Right atrium auricular region (tissue), 2 donors: ENCODE data around the gene LRP1B. TPM values are rescaled to one million over a fixed set of nuclear protein-coding genes. Genes with fewer than 3 reads are reported as not detected.

Source experiments
- DNase-seq: peaks from one replicate; pipeline ENCODE4 v3.0.0-alpha.2; 2019; ENCODE audit warnings: low spot score
- H3K27ac ChIP-seq, 2 donors: fragments of 200-600 bp; sonication (generic); 1 replicate in 1 of 2; 2 replicates in 1 of 2; pipeline ENCODE4 v1.5.1; 2016 to 2019
- H3K27me3 ChIP-seq, 2 donors: fragments of 200-600 bp; sonication (generic); one replicate each; pipeline versions ENCODE4 v1.5.1 to v1.6.0; 2017 to 2019
- H3K36me3 ChIP-seq: fragments of 200-600 bp; sonication (generic); one replicate; pipeline ENCODE4 v1.5.1; 2016
- H3K4me1 ChIP-seq, 2 donors: fragments of 200-600 bp; sonication (generic); one replicate each; pipeline versions ENCODE4 v1.5.1 to v1.6.0; 2017 to 2019
- H3K4me3 ChIP-seq, 2 donors: fragments of 200-600 bp; sonication (generic); 1 replicate in 1 of 2; 2 replicates in 1 of 2; pipeline ENCODE4 v1.5.1; 2017 to 2019; ENCODE audit warnings: mild to moderate bottlenecking in 1 of 2, moderate library complexity in 1 of 2
- H3K9me3 ChIP-seq, 2 donors: fragments of 200-600 bp; sonication (generic); one replicate each; pipeline ENCODE4 v1.5.1; 2019
- total RNA-seq, 2 donors: library from RNA; depleted of rRNA; stranded (reverse); fragments of >200 nt; gene quantifications; one replicate each; pipeline ENCODE4 v1.1.0, GENCODE V29; 2016
- TF ChIP-seq, protein P1 (sequence below), 2 donors: fragments of 200-600 bp; sonication (generic); IDR thresholded peaks; one replicate each; pipeline ENCODE4 v1.5.1; 2019; ENCODE audit warnings: antibody characterized with exemption in 2 of 2

LRP1B gene
- total RNA-seq, 2 donors from 2014 or later = 0.44 to 0.47 TPM

DNA sequence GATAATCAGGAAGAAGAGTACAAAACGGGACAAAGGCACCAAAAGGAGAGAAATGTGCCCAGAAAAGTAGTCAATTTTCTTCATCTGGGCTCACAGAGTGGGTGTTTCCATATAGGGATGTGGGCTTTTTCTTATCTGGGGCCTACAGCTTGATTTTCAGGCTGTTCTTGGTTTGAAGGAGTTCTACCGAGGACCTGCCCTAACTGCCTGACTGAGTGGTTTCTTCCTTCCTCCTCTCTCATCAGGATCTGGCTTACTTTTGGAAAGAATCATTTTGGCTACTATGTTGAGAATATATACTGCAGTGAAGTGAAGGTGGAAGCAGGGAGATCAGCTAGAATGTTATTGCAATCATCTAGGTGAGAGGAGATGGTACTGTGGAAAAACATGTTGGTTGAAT is 316.7 kb downstream of the LRP1B start:
- DNase-seq = no peak
- Histone ChIP-seq H3K4me1 (no peaks in the 10 kb centered on the region), H3K9me3 (peaks cover 0 to 10% of the 10 kb centered on the region in 2 donors), H3K27me3 (no peaks in the 10 kb centered on the region), H3K36me3 (no peaks in the 10 kb centered on the region), H3K4me3 (no peak overlapping the region), H3K27ac (no peak overlapping the region)
- TF ChIP-seq, protein P1, sequence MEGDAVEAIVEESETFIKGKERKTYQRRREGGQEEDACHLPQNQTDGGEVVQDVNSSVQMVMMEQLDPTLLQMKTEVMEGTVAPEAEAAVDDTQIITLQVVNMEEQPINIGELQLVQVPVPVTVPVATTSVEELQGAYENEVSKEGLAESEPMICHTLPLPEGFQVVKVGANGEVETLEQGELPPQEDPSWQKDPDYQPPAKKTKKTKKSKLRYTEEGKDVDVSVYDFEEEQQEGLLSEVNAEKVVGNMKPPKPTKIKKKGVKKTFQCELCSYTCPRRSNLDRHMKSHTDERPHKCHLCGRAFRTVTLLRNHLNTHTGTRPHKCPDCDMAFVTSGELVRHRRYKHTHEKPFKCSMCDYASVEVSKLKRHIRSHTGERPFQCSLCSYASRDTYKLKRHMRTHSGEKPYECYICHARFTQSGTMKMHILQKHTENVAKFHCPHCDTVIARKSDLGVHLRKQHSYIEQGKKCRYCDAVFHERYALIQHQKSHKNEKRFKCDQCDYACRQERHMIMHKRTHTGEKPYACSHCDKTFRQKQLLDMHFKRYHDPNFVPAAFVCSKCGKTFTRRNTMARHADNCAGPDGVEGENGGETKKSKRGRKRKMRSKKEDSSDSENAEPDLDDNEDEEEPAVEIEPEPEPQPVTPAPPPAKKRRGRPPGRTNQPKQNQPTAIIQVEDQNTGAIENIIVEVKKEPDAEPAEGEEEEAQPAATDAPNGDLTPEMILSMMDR (IDR thresholded peaks at IDR 0.05) = no peak

DNA sequence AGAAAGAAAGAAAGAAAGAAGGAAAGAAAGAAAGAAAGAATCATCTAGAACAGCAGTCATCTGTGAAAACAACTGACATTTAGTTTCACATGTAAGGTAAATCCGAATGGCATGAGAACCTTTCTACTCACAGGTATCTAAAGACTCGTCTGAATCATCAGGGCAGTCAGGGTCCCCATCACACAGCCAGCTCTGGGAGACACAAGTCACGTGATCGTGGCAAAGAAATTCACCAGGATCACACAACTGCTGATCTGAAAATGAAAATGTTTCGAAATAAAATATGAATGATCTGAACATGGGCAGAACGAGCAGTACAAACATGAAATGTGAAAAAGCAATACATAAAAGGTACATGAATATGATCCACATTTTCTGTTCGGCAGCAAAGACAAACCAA is 320.7 kb downstream of the LRP1B start:
- Histone ChIP-seq H3K4me3 (no peak overlapping the region), H3K9me3 (peaks cover 0 to 10% of the 10 kb centered on the region in 2 donors), H3K36me3 (no peaks in the 10 kb centered on the region), H3K27ac (no peak overlapping the region), H3K4me1 (no peaks in the 10 kb centered on the region), H3K27me3 (no peaks in the 10 kb centered on the region)
- TF ChIP-seq, protein P1 (IDR thresholded peaks at IDR 0.05) = no peak
- no peak for DNase-seq

DNA sequence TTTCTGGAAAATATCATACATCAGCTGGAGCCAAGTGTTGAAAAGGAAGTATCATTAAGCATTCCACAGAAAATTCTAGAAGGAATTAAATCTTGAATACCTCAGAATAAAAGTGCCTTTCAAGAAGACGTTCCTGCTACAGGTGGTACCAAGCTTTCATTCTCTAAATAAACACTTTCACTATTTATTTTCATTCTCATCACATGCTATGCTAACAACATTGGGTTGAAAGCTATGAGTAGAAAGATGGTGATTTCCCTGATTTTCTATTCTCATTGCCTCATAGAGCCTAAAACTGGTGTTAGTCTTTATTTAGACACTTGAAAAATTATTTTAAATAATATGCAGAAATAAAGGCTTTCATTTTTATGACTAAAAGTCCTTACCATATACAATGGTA is 324.7 kb downstream of the LRP1B start:
- H3K36me3 ChIP-seq = no peaks in the 10 kb centered on the region
- TF ChIP-seq, protein P1 (IDR thresholded peaks at IDR 0.05) = no peak
- H3K4me1 ChIP-seq = no peaks in the 10 kb centered on the region
- no peak overlapping the region for H3K4me3 ChIP-seq
- H3K27ac ChIP-seq = no peak overlapping the region
- no peaks in the 10 kb centered on the region for H3K27me3 ChIP-seq
- H3K9me3 ChIP-seq = no peaks in the 10 kb centered on the region
- no peak for DNase-seq

DNA sequence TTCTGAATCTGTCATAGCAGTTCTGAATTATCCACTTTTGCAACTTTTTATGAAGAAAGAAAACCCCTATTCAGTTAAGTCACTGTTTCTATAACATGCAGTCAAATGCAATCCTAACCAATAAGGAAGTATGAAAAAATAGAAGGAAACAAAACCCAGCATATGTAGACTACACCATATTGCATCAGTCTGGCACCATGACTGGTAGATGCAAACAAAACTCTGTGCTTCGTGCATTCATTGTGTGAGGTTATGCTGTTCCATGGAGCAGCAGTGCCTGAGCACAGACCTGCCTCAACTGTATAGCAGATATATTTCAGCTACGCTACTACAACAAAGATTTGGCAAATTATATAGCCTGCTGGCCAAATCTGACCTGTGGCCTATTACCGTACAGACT is 325.5 kb downstream of the LRP1B start:
- H3K4me1 ChIP-seq = no peaks in the 10 kb centered on the region
- no peaks in the 10 kb centered on the region for H3K36me3 ChIP-seq
- DNase-seq = no peak
- H3K27ac ChIP-seq = no peak overlapping the region
- no peaks in the 10 kb centered on the region for H3K27me3 ChIP-seq
- no peaks in the 10 kb centered on the region for H3K9me3 ChIP-seq
- H3K4me3 ChIP-seq = no peak overlapping the region
- TF ChIP-seq, protein P1 (IDR thresholded peaks at IDR 0.05) = no peak

DNA sequence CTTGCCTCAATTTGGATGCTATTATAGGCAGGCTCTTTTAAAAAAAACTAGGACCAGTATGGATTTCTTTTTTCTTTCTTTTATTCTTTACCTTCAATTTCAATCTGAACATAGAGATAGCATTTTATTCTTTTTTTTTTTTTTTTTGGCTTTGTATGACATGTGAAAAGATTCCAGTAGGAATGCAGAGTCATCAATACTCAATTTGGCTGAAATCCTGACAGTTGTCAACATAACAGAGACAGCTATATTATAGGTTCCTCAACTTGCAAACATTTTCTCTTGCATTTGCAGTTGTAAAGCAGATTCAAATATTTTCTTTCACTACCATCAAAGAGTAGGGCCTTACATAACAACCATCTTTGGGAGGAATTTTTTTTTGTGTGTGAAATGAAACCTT is 334.4 kb downstream of the LRP1B start:
- no peak overlapping the region for H3K4me3 ChIP-seq
- H3K9me3 ChIP-seq = no peaks in the 10 kb centered on the region
- H3K27me3 ChIP-seq = no peaks in the 10 kb centered on the region
- H3K36me3 ChIP-seq = no peaks in the 10 kb centered on the region
- no peak overlapping the region for H3K27ac ChIP-seq
- H3K4me1 ChIP-seq = no peaks in the 10 kb centered on the region
- TF ChIP-seq, protein P1 (IDR thresholded peaks at IDR 0.05) = no peak
- no peak for DNase-seq

DNA sequence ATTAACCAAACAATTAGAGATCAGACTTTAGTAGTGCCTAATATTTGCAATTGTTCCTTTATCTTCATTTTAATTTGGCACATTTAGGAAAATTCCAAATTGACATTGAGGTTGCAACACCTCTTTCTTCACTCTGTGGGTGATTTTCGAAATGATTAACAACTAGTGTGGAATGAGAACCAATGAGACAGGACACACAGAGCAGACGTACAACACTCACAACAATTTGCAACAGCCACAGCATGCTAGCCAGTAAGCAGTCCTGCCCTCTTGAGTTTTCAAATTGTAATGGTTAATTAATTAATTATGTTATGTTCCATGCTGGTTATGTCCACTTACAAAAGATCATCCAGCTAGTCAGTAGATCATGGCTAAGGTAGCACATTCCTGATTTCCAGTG is 339.3 kb downstream of the LRP1B start:
- H3K9me3 ChIP-seq = no peaks in the 10 kb centered on the region
- H3K36me3 ChIP-seq = no peaks in the 10 kb centered on the region
- no peaks in the 10 kb centered on the region for H3K4me1 ChIP-seq
- no peak overlapping the region for H3K27ac ChIP-seq
- TF ChIP-seq, protein P1 (IDR thresholded peaks at IDR 0.05) = no peak
- no peak overlapping the region for H3K4me3 ChIP-seq
- DNase-seq = no peak
- no peaks in the 10 kb centered on the region for H3K27me3 ChIP-seq
